GM12878 (cell line): ENCODE results near the gene DXO. TPM values are rescaled to one million over a fixed set of nuclear protein-coding genes. Genes with fewer than 3 reads are reported as not detected.

Experiments
- ATAC-seq: fragments of 200-7000 bp; cut with Tn5 transposase; 3 replicates; pipeline ENCODE4 v1.9.1; 2020; ENCODE audit warnings: mild to moderate bottlenecking, moderate library complexity
- BruUV-seq: library from RNA; stranded (reverse); fragments of 400-500 nt; replicated peaks from 2 replicates; lab custom pipeline; 2021; lab: Mats Ljungman, UMichigan
- CTCF ChIA-PET: fragments of 300-600 bp; sonication (Branson Sonifier 250); formaldehyde crosslinking; extraction: SDS; loops from one replicate; lab custom pipeline; 2021; ENCODE audit warnings: inconsistent platforms; lab: Yijun Ruan, JAX
- POLR2A ChIA-PET: fragments of 350-600 bp; formaldehyde crosslinking; extraction: SDS; loops from one replicate; lab custom pipeline; 2021; ENCODE audit warnings: inconsistent platforms; lab: Charles Lee
- RAD21 ChIA-PET: fragments of 300-600 bp; sonication (Branson Sonifier 250); formaldehyde crosslinking; loops from one replicate; lab custom pipeline; 2023; ENCODE audit warnings: antibody characterized with exemption; ENCODE audit not compliant: unreplicated experiment; lab: Charles Lee
- SMC1A ChIA-PET: fragments of 300-600 bp; sonication (Branson Sonifier 250); formaldehyde crosslinking; loops from one replicate; lab custom pipeline; 2023; ENCODE audit not compliant: unreplicated experiment, uncharacterized antibody; lab: Charles Lee
- DNase-seq: peaks from one replicate; pipeline ENCODE4 v3.0.0-alpha.2; 2011; ENCODE audit warnings: low read depth, low spot score
- FAIRE-seq: peaks from 3 replicates; lab custom pipeline; 2011; peaks lifted over from hg19 to GRCh38; lab: Jason Lieb, UNC
- H2AFZ ChIP-seq: 2 replicates; pipeline ENCODE4 v1.6.0; 2011; ENCODE audit warnings: low read depth, low read length, control low read depth; ENCODE audit not compliant: control insufficient read depth
- H3K27ac ChIP-seq: 2 replicates; pipeline ENCODE4 v1.5.1; 2011; ENCODE audit warnings: control low read depth; ENCODE audit not compliant: control insufficient read depth, insufficient read depth
- H3K27me3 ChIP-seq, 2 experiments: replicated peaks in 1 of 2; 2 replicates each; pipeline versions ENCODE4 v1.6.0 to v1.6.1; 2011; ENCODE audit warnings: low read length in 1 of 2; ENCODE audit not compliant: control insufficient read depth in 2 of 2, insufficient read depth in 2 of 2
- H3K36me3 ChIP-seq, 2 experiments: 2 replicates each; pipeline ENCODE4 v1.5.1; 2011; ENCODE audit warnings: low read length in 1 of 2; ENCODE audit not compliant: control insufficient read depth in 2 of 2, insufficient read depth in 2 of 2
- H3K4me1 ChIP-seq: 2 replicates; pipeline ENCODE4 v1.6.1; 2011; ENCODE audit warnings: mild to moderate bottlenecking, low read length, moderate library complexity, mixed read lengths; ENCODE audit not compliant: control insufficient read depth, insufficient read depth
- H3K4me2 ChIP-seq: 2 replicates; pipeline ENCODE4 v1.6.0; 2011; ENCODE audit warnings: control low read depth; ENCODE audit not compliant: control insufficient read depth, insufficient read depth
- H3K4me3 ChIP-seq: fragments of 200-600 bp; sonication (generic); 2 replicates; pipeline ENCODE4 v1.5.1; 2016
- H3K79me2 ChIP-seq: 2 replicates; pipeline ENCODE4 v1.6.0; 2011; ENCODE audit warnings: low read length; ENCODE audit not compliant: control insufficient read depth, insufficient read depth
- H3K9ac ChIP-seq: 2 replicates; pipeline ENCODE4 v1.8.0; 2011; ENCODE audit warnings: low read length, control low read depth, mixed read lengths; ENCODE audit not compliant: control insufficient read depth, insufficient read depth
- H3K9me3 ChIP-seq: replicated peaks from 3 replicates; pipeline ENCODE4 v1.5.1; 2011; ENCODE audit warnings: mild to moderate bottlenecking, low read length; ENCODE audit not compliant: control insufficient read depth, insufficient read depth
- H4K20me1 ChIP-seq: 2 replicates; pipeline ENCODE4 v1.6.0; 2011; ENCODE audit not compliant: control insufficient read depth, insufficient read depth
- CREM ChIP-seq: IDR thresholded peaks from 2 replicates; pipeline ENCODE4 v1.6.1; 2014; ENCODE audit warnings: antibody characterized with exemption, low read depth
- EED ChIP-seq: sonication (generic); IDR thresholded peaks from 2 replicates; pipeline ENCODE4 v1.6.1; 2016; ENCODE audit warnings: antibody characterized with exemption, low read depth
- HCFC1 ChIP-seq: fragments of 150-350 bp; IDR thresholded peaks from 2 replicates; pipeline ENCODE4 v1.6.1; 2014; ENCODE audit warnings: low read length
- SMARCA5 ChIP-seq: fragments of 450-650 bp; IDR thresholded peaks from 2 replicates; pipeline ENCODE4 v1.6.1; 2017; ENCODE audit warnings: mild to moderate bottlenecking
- SP1 ChIP-seq: IDR thresholded peaks from one replicate; pipeline ENCODE4 v1.6.1; 2011; ENCODE audit warnings: low read depth, low read length
- YBX1 ChIP-seq: fragments of 450-650 bp; IDR thresholded peaks from 2 replicates; pipeline ENCODE4 v1.6.1; 2016; ENCODE audit warnings: antibody characterized with exemption
- ZNF622 ChIP-seq: fragments of 450-650 bp; IDR thresholded peaks from 2 replicates; pipeline ENCODE4 v1.6.1; 2017; ENCODE audit warnings: mild to moderate bottlenecking, inconsistent platforms
- WGBS: methylation state at CpG from one replicate; pipeline ENCODE4 v1.1.6; 2016; ENCODE audit warnings: low lambda C conversion rate; ENCODE audit not compliant: insufficient replicate concordance, insufficient coverage; ENCODE audit errors: missing lambda C conversion rate; 5-methylcytosine and 5-hydroxymethylcytosine counted together
- in situ Hi-C: fragments of 300-500 bp; cut with MboI; formaldehyde crosslinking; loops from 9 replicates; pipeline ENCODE4 v1.14.3; 2018; ENCODE audit warnings: mixed read lengths
- intact Hi-C: fragments of 100-400 bp; cut with micrococcal nuclease; formaldehyde crosslinking; loops from one replicate; pipeline ENCODE4 v1.14.2; 2022; ENCODE audit not compliant: unreplicated experiment
- polyA plus RNA-seq, 11 experiments: library from polyadenylated mRNA; depleted of rRNA in 4 of 11; unstranded in 6 of 11; stranded (reverse) in 5 of 11; fragments of >200 nt; fragmentation: Nextera tagmentation in 4 of 11; fragmentation: Illumina TruSeq in 1 of 11; extraction: Ambion mirVana in 4 of 11; extraction: Trizol in 1 of 11; gene quantifications; 1 replicate in 1 of 11; 2 replicates in 10 of 11; pipeline versions ENCODE4 v1.2.1 to v1.2.3, GENCODE V29; 2011 to 2016; ENCODE audit warnings: inconsistent platforms in 2 of 11, missing spikeins in 2 of 11, low read depth in 1 of 11
- total RNA-seq, 4 experiments: library from RNA; depleted of rRNA in 3 of 4; stranded (reverse); fragments of >200 nt in 3 of 4; fragmentation: Illumina TruSeq in 1 of 4; extraction: Trizol in 1 of 4; gene quantifications; 2 replicates each; pipeline versions ENCODE4 v1.2.1 to v1.2.3, GENCODE V29; 2013 to 2021

DXO gene
- total and polyA plus RNA-seq, 10 of the 15 experiments (the other 5 are each of a cell fraction or from before 2014, with no cell fraction given) = 4.5 to 21.4 (median 16.3) TPM

GRCh38 chr6:31968326-31968725 is 3.6 kb downstream of the DXO start:
- no peaks in the 10 kb centered on the region for H3K9me3 ChIP-seq
- CTCF ChIA-PET = interaction anchor here (1.1 kb wide), 1 partner anchor 16 kb away, joined by 3 read pairs; no protein-coding TSS in a partner anchor

GRCh38 chr6:31967926-31968320 is 4.0 kb downstream of the DXO start:
- ATAC-seq (no peak), DNase-seq (no peak), FAIRE-seq (no peak)
- no peak overlapping the region for H3K4me2 ChIP-seq
- no peak overlapping the region for H3K27ac ChIP-seq
- RAD21 ChIA-PET = no interaction called here
- H3K36me3 ChIP-seq = peaks cover 18 to 22% of the 10 kb centered on the region in 2 experiments
- BruUV-seq = no TSS peak
- in situ Hi-C loops = no loop called here
- POLR2A ChIA-PET = no interaction called here
- SMC1A ChIA-PET = no interaction called here
- TF ChIP-seq ZNF622 (no peak), HCFC1 (no peak), YBX1 (no peak), CREM (no peak), EED (no peak), SMARCA5 (no peak)
- H3K9me3 ChIP-seq = no peaks in the 10 kb centered on the region
- no peak overlapping the region for H3K9ac ChIP-seq
- peaks cover 10% of the 10 kb centered on the region for H3K4me1 ChIP-seq
- H3K27me3 ChIP-seq = no peaks in the 10 kb centered on the region
- WGBS = 96% methylated on average over 3 of the region's 3 CpGs
- CTCF ChIA-PET = interaction anchor here (1.1 kb wide), 1 partner anchor 16 kb away, joined by 3 read pairs; no protein-coding TSS in a partner anchor
- peaks cover 19% of the 10 kb centered on the region for H3K79me2 ChIP-seq
- H4K20me1 ChIP-seq = no peaks in the 10 kb centered on the region
- no peak overlapping the region for H2AFZ ChIP-seq
- intact Hi-C loops = no loop called here
- no peak overlapping the region for H3K4me3 ChIP-seq

More at GRCh38 chr6:31968326-31968725, 3.6 kb downstream of the DXO start:
- Histone ChIP-seq H3K27ac (no peak overlapping the region), H3K4me1 (peaks cover 13% of the 10 kb centered on the region), H3K27me3 (no peaks in the 10 kb centered on the region), H3K9ac (no peak overlapping the region), H3K79me2 (peaks cover 22% of the 10 kb centered on the region), H3K36me3 (peaks cover 15 to 22% of the 10 kb centered on the region in 2 experiments), H3K4me3 (no peak overlapping the region), H2AFZ (no peak overlapping the region), H4K20me1 (no peaks in the 10 kb centered on the region), H3K4me2 (no peak overlapping the region)
- 86% methylated on average over 9 of the region's 11 CpGs for WGBS
- ChIA-PET POLR2A (no interaction called here), RAD21 (no interaction called here), SMC1A (no interaction called here)
- BruUV-seq = no TSS peak
- no peak for ATAC-seq
- no peak for TF ChIP-seq SP1
- DNase-seq = no peak
- in situ Hi-C loops = no loop called here
- intact Hi-C loops = no loop called here
- no peak for FAIRE-seq
